HG03139 (cell line): ENCODE results near the gene RNASE8.
"Not testable (repeated sequence)": the region's sequence is repeated elsewhere in the genome, so short reads cannot be mapped to it uniquely, and the experiment has no call there.

Experiments
- ATAC-seq: cut with Tn5 transposase; IDR thresholded peaks from one replicate; pipeline ENCODE4 v1.9.1; 2021; ENCODE audit not compliant: unreplicated experiment

Gene RNASE8

GRCh38 chr14:21029917-21030316 lies 27.7 kb upstream of the RNASE8 start, which contains the start of gene TPPP2:
Gene TPPP2 (plus strand): TSS chr14:21030217. CDS start chr14:21030582, 365 bp downstream.
- no peak for ATAC-seq

GRCh38 chr14:21030531-21030930 lies 27.1 kb upstream of the RNASE8 start:
- no peak for ATAC-seq

GRCh38 chr14:21032326-21033132 lies 25.1 kb upstream of the RNASE8 start:
- ATAC-seq: no peak

- ATAC-seq: no peak
Observed at GRCh38 chr14:21033133-21033698, 24.4 kb upstream of the RNASE8 start.

GRCh38 chr14:21034707-21035106 lies 22.9 kb upstream of the RNASE8 start, which contains the start of gene RNASE13:
Gene RNASE13 (minus strand): TSS chr14:21034807. CDS start chr14:21034288, 519 bp downstream.
- no peak for ATAC-seq

GRCh38 chr14:21036751-21037150 lies 20.9 kb upstream of the RNASE8 start:
- ATAC-seq: no peak

- no peak for ATAC-seq
Observed at GRCh38 chr14:21037156-21037555, 20.5 kb upstream of the RNASE8 start.

GRCh38 chr14:21038441-21039422 lies 18.9 kb upstream of the RNASE8 start:
- ATAC-seq: no peak

- ATAC-seq: no peak
Observed at GRCh38 chr14:21039585-21040369, 17.8 kb upstream of the RNASE8 start.

- ATAC-seq: no peak
Observed at GRCh38 chr14:21040370-21040925, 17.2 kb upstream of the RNASE8 start.

- ATAC-seq: not testable (repeated sequence)
Observed at GRCh38 chr14:21040941-21041340, 16.7 kb upstream of the RNASE8 start.

GRCh38 chr14:21041676-21042433 lies 15.8 kb upstream of the RNASE8 start, which contains the start of gene RNASE7:
Gene RNASE7 (plus strand): TSS chr14:21042362. CDS start chr14:21042993, 631 bp downstream.
- ATAC-seq: no peak

GRCh38 chr14:21042918-21043317 lies 14.7 kb upstream of the RNASE8 start:
- no peak for ATAC-seq

- ATAC-seq: no peak
Observed at GRCh38 chr14:21043387-21043973, 14.1 kb upstream of the RNASE8 start.

GRCh38 chr14:21043974-21044618 lies 13.5 kb upstream of the RNASE8 start:
- ATAC-seq: no peak

GRCh38 chr14:21047378-21047781 lies 10.2 kb upstream of the RNASE8 start:
- no peak for ATAC-seq

GRCh38 chr14:21048638-21049037 lies 9.0 kb upstream of the RNASE8 start:
- no peak for ATAC-seq

GRCh38 chr14:21049271-21049673 lies 8.3 kb upstream of the RNASE8 start:
- no peak for ATAC-seq
